NCI-H2196 treated with DMSO at 0.1 percent for 48 hours (cell line): ENCODE measurements around the gene GAN.

Experiments used
- DNase-seq: peaks from one replicate; lab custom pipeline; 2025; ENCODE audit not compliant: unreplicated experiment; lab: John Stamatoyannopoulos, UW

Gene GAN

GRCh38 chr16:81350306-81350615 is 35.5 kb downstream of the GAN start:
- DNase-seq, result no peak

- no peak for DNase-seq
Measured at GRCh38 chr16:81353895-81354294, 39.1 kb downstream of the GAN start.

GRCh38 chr16:81357711-81358260 is 43.0 kb downstream of the GAN start:
- no peak for DNase-seq

- DNase-seq, result no peak
Measured at GRCh38 chr16:81358860-81359259, 44.1 kb downstream of the GAN start.

GRCh38 chr16:81360135-81360534 is 45.4 kb downstream of the GAN start:
- no peak for DNase-seq

- no peak for DNase-seq
Measured at GRCh38 chr16:81365731-81366130, 51.0 kb downstream of the GAN start.

- DNase-seq, result peak; percentile 15
Measured at GRCh38 chr16:81366316-81366932, 51.7 kb downstream of the GAN start.

- no peak for DNase-seq
Measured at GRCh38 chr16:81367821-81368220, 53.1 kb downstream of the GAN start.

- DNase-seq, result no peak
Measured at GRCh38 chr16:81369888-81370504, 55.2 kb downstream of the GAN start.

GRCh38 chr16:81371106-81371505 is 56.3 kb downstream of the GAN start:
- no peak for DNase-seq

GRCh38 chr16:81374550-81374949 is 59.8 kb downstream of the GAN start:
- DNase-seq, result no peak

- no peak for DNase-seq
Measured at GRCh38 chr16:81376880-81377279, 62.1 kb downstream of the GAN start.

GRCh38 chr16:81378049-81378448 is 63.3 kb downstream of the GAN start:
- no peak for DNase-seq

GRCh38 chr16:81380932-81381331 is 66.2 kb downstream of the GAN start:
- DNase-seq, result no peak

- no peak for DNase-seq
Measured at GRCh38 chr16:81384006-81384405, 69.2 kb downstream of the GAN start.

- DNase-seq, result no peak
Measured at GRCh38 chr16:81385031-81385756, 70.4 kb downstream of the GAN start.

- DNase-seq, result no peak
Measured at GRCh38 chr16:81388357-81388756, 73.6 kb downstream of the GAN start.

- DNase-seq, result no peak
Measured at GRCh38 chr16:81390840-81391239, 76.1 kb downstream of the GAN start.

GRCh38 chr16:81392011-81392410 is 77.2 kb downstream of the GAN start:
- no peak for DNase-seq

GRCh38 chr16:81394416-81394815 is 79.7 kb downstream of the GAN start:
- DNase-seq, result no peak

- no peak for DNase-seq
Measured at GRCh38 chr16:81394966-81395655, 80.3 kb downstream of the GAN start.
